Measurements from ENCODE around the gene JPH4.

Gene JPH4

GRCh38 chr14:23564181-23564812 is 14.3 kb downstream of the JPH4 start:
- no peak for DNase-seq (ENCODE audit: low spot score)
- TF ChIP-seq, protein P1, sequence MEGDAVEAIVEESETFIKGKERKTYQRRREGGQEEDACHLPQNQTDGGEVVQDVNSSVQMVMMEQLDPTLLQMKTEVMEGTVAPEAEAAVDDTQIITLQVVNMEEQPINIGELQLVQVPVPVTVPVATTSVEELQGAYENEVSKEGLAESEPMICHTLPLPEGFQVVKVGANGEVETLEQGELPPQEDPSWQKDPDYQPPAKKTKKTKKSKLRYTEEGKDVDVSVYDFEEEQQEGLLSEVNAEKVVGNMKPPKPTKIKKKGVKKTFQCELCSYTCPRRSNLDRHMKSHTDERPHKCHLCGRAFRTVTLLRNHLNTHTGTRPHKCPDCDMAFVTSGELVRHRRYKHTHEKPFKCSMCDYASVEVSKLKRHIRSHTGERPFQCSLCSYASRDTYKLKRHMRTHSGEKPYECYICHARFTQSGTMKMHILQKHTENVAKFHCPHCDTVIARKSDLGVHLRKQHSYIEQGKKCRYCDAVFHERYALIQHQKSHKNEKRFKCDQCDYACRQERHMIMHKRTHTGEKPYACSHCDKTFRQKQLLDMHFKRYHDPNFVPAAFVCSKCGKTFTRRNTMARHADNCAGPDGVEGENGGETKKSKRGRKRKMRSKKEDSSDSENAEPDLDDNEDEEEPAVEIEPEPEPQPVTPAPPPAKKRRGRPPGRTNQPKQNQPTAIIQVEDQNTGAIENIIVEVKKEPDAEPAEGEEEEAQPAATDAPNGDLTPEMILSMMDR (IDR thresholded peaks at IDR 0.05; ENCODE audit: extremely low read depth, insufficient read depth, missing control alignments): no peak
- in situ Hi-C loops (cut with MboI; ENCODE audit: low pct_unique_long_range_greater_than_20kb, low sequenced_read_pairs, unreplicated experiment): no loop called here

GRCh38 chr14:23563473-23564180 is 15.0 kb downstream of the JPH4 start:
- in situ Hi-C loops (cut with MboI; ENCODE audit: low pct_unique_long_range_greater_than_20kb, low sequenced_read_pairs, unreplicated experiment): no loop called here
- no peak for DNase-seq (ENCODE audit: low spot score)
- TF ChIP-seq, protein P1 (IDR thresholded peaks at IDR 0.05; ENCODE audit: extremely low read depth, insufficient read depth, missing control alignments): no peak

- in situ Hi-C loops (cut with MboI; ENCODE audit: low pct_unique_long_range_greater_than_20kb, low sequenced_read_pairs, unreplicated experiment): no loop called here
- DNase-seq (ENCODE audit: low spot score): peak; percentile 63
- TF ChIP-seq, protein P1 (IDR thresholded peaks at IDR 0.05; ENCODE audit: extremely low read depth, insufficient read depth, missing control alignments): peak; percentile 82
Measured at GRCh38 chr14:23562822-23563472, 15.6 kb downstream of the JPH4 start.

DNA sequence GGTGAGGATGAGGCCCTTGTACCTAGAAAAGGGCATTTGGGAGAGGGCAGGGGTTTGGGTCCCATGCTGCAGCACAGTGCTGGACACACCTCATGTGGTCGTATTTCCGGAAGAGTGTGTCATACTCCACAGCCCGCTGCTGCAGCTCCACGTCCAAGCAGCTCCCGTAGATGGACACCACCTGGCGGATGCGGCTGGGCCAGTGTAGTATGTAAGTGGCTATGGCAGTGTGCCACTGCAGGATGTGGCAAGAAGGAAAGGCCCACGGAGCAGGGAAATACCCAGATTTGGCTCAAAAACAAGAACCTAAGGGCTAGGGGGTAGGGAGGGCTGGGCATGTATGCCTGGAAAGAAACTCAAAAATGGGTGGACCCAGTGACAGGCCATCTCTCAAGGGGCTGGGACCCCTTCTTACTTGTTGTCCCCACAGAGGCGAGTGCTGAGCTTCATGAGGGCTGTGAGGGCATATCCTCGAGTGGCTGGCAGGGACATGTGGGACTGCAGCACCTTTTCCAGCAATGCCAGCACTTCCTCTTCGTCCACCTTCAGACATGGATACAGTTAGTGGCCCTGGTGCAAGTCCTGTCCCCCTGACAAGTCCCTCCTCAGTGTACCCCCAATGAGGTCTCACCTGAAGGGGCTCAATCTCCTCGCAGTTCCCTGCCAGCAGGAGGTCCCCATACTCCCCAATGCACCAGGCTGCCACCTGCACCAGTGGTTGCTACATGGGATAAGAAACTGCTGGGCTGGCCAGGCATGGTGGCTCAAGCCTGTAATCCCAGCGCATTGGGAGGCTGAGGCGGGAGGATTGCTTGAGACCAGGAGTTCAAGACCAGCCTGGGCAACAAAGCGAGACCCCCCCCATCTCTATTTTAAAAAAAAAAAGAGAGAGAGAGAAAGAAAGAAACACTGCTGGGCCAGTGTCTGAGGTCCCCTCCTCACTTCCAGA is 16.4 kb downstream of the JPH4 start:
- TF ChIP-seq, protein P1 (IDR thresholded peaks at IDR 0.05; ENCODE audit: extremely low read depth, insufficient read depth, missing control alignments): no peak
- in situ Hi-C loops (cut with MboI; ENCODE audit: low pct_unique_long_range_greater_than_20kb, low sequenced_read_pairs, unreplicated experiment): no loop called here
- DNase-seq (ENCODE audit: low spot score): no peak

DNA sequence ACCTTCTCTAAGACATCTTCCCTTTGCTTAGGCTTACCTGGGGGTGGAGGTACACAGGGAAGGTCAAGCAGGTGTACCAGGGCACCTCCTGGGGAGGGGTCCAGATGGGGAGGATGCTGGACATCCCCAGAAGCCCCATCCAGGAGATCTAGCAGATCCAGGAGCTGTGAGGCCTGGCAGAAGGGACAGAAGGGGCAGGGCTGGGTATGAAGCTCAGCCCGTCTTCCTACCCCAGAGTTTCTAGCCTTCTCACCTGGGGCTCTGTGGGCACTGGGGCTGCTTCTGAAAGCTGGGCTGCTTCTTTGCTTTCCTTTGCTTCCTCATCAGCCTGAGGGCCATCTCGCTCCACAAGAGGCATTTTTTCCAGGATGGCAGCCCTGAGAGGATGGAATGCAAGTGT is 17.3 kb downstream of the JPH4 start:
- in situ Hi-C loops (cut with MboI; ENCODE audit: low pct_unique_long_range_greater_than_20kb, low sequenced_read_pairs, unreplicated experiment): no loop called here
- TF ChIP-seq, protein P1 (IDR thresholded peaks at IDR 0.05; ENCODE audit: extremely low read depth, insufficient read depth, missing control alignments): no peak
- no peak for DNase-seq (ENCODE audit: low spot score)

Data from GM13977 (cell line).